Gastroesophageal sphincter (tissue), 3 donors: ENCODE results near the gene C3orf20.

Source experiments
- CTCF ChIP-seq, 4 experiments: fragments of 200-600 bp in 2 of 4; fragments of 450-650 bp in 2 of 4; sonication (generic) in 1 of 4; IDR thresholded peaks; one replicate each; pipeline ENCODE4 v1.5.1; 2017 to 2019; ENCODE audit warnings: antibody characterized with exemption in 4 of 4, mild to moderate bottlenecking in 2 of 4, moderate library complexity in 2 of 4
- POLR2AphosphoS5 ChIP-seq: sonication (generic); formaldehyde crosslinking; IDR thresholded peaks from one replicate; pipeline ENCODE4 v1.6.1; 2017; ENCODE audit warnings: antibody characterized with exemption

- TF ChIP-seq CTCF (IDR thresholded peaks at IDR 0.05) (no peak), POLR2AphosphoS5 (no peak)
Observed at GRCh38 chr3:14701676-14702075, 26.7 kb downstream of the C3orf20 start.
